CD4-positive, alpha-beta T cell treated with Interleukin-21 for 1 hour (primary cell): Measurements from ENCODE around the gene NPPC.
"Not testable (repeated sequence)": the region's sequence is repeated elsewhere in the genome, so short reads cannot be mapped to it uniquely, and the experiment has no call there.

ENCODE experiments used
- DNase-seq: peaks from one replicate; pipeline ENCODE4 v3.0.0-alpha.2; 2020

Gene NPPC

DNA sequence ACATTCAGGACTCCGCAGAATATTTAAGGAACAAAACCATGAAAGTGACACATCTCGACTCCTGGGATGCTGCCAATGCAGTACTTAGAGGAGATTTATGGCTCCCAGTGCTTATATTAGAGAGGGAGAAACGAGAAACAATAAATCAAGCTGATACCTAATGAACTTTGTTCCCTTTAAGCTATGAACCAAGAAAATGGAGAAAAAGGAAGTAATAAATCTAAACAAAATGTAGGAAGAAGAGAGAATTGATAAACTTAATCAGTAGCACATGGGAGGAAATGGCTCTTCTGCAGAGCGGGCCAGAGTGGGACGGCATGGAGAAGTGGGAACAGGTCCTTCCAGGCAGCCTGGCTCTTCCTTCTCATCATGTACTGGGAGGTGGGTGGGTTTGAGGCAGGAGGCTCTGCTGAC, 42.7 kb downstream of the NPPC start:
- DNase-seq, result no peak

DNA sequence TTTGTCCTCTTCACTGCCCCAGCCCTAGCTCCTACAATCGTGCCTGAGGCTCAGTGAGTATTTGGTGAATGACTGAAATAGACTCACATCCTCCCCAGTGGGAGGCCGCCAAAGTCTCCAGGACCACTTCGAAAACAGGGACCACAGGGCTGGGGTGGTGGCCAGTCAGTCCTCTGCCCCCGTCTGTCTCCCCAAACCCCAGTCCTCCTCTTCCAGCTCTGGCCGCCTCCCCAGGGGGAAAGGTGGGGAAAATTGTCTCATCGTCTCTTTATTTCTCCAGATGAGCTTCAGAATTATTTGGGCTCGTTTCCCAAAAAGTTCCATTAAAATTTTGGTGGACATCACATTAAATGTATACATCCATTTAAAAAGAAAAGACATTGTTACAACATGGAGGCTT, 43.5 kb downstream of the NPPC start:
- no peak for DNase-seq

DNA sequence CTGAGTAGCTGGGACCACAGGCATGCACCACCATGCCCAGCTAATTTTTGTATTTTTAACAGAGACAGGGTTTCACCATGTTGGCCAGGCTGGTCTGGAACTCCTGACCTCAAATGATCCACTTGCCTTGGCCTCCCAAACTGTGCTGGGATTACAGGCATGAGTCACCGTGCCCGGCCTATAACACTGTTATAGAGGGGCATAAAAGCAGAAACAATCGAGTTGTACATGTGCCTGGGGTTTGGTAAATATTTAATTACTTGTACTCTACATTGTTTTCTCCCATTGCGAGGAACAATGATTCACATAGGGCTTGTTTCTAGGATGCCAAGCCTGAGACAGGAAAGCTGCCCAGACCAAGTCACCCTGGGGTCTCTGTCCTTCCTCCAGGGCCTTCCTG, 45.8 kb downstream of the NPPC start:
- not testable (repeated sequence) for DNase-seq

DNA sequence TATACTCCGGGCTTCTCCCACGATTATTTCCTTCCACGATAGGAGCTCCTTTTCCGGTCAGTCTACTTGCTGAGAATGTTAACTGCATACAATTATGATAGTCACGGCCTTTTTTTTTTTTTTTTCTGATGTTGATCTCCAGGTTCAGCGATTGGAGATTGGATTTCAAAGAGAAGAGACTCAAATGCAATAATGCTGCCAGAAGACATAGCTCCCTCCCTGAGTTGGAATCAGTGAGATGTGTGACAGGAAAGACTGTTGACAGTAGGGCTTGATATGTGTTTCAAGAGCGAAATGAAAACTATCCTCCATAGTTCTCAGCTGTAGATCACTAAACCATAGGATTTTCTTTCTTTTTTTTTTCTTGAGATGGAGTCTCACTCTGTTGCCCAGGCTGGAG, 47.0 kb downstream of the NPPC start:
- no peak for DNase-seq

DNA sequence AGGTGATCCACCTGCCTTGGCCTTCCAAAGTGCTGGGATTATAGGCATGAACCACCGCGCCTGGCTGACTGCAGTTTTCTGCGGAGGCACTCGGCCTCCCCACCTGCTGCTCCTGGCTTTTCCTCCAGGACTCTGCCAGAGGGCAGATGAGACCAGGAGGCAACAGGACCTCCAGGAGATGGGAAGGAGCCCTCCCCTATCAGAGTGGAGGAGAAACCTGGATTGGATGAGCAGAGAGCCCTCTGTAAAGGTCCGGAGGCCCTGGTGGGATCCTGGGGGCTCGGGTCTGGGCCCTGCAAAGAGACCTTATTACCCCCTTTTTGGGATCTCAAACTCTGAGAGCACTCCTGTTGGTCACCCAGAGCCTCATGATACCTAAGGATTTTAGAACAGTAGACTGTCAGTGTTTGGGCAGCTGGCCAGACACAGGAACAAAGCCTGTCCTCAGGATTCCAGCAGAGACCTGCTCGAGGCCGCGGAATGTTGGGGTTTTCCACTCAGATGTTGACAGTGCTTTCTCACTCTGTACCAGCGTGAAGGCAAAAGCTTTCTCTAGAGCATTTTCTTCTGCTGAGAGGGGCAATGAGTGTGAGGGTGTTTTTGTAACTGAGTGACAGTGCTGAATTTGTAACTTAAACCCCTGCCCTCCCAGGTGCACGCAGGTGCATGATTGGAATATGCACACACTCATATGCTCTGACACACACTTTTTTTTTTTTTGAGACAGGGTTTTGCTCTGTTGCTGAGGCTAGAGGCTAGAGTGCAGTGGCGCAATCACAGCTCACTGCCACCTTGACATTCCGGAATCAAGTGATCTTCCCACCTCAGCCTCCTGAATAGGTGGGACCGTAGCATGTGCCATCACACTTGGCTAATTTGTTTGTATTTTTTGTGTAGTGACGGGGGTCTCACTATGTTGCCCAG, 48.4 kb downstream of the NPPC start:
- no peak for DNase-seq

DNA sequence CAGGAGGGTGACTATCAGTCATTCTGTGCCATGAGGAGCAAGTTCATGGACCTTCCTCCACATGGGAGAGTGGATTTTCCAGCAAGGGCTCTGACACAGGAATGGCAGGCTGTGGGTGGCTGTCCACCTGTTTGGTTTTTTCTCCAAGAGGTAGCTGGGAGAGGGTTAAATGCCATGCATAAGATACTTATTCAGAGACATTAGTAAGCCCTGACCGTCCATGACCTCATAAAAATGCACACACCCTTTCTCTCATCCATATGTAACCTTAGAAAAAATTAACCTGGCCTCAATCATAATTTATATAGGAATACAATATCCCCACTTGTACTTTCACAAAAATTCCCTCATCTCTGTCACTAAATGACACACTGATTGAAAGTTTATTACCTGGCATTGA, 51.3 kb downstream of the NPPC start:
- DNase-seq, result no peak
